HG02759 (cell line): ENCODE results near the gene HGS.
"Not testable (repeated sequence)": the region's sequence is repeated elsewhere in the genome, so short reads cannot be mapped to it uniquely, and the experiment has no call there.

Experiments
- ATAC-seq: cut with Tn5 transposase; IDR thresholded peaks from one replicate; pipeline ENCODE4 v1.9.1; 2021; ENCODE audit warnings: mild to moderate bottlenecking, moderate library complexity; ENCODE audit not compliant: unreplicated experiment

HGS gene

DNA sequence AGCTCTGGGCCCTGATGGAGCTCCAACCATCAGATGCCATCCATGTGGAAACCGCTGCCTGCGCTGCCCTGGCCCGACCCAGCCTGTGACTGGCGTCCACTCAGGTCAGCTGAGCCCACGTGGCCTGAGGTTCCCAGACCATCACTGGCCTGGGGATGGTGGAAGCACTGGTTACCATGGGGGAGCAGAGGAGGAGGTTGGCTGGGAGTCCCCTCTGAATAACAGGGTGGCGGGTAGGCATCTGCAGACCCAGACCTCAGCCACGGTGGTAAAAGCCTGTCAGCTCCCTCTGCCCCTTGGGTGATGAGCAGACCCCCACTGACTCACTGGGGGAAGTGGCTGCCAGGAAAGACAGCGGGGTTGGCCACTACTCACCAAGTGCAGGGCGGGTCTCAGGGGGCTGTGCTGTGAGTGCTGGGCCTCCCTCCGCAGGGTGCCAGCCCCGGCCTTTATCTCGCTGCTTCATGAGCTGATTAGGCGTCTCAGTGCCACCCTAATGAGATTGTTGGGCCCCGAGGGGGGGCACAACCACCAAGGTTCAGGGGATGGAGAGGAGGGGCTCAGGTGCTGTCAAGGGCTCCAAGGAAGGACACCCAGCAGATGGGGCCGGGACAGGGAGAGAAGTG, 27.6 kb upstream of the HGS start, which contains the start of gene PDE6G:
PDE6G (minus strand) TSS at position 425 of the 626 bp plus-strand sequence. CDS start 3,237 bp downstream, outside the sequence.
- no peak for ATAC-seq

DNA sequence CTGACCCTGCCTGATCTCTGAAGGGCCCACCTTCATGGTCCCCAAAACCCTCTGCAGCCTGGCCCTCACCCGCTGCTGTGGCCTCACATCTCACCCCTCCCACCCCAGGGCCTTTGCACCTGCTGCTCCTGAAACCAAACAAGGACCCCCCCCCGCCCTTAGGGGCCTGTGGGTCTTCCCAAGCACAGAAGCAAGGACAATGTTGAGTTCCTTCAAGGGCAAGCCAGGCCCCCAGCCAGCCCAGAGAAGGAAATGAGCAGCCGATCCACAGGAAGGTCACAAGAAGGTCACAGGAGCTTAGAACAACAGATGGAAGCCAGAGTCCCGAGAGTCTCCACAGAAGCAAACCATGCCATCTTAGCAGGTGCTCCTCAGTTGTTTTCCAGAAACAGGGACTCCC, 27.0 kb upstream of the HGS start:
- no peak for ATAC-seq

DNA sequence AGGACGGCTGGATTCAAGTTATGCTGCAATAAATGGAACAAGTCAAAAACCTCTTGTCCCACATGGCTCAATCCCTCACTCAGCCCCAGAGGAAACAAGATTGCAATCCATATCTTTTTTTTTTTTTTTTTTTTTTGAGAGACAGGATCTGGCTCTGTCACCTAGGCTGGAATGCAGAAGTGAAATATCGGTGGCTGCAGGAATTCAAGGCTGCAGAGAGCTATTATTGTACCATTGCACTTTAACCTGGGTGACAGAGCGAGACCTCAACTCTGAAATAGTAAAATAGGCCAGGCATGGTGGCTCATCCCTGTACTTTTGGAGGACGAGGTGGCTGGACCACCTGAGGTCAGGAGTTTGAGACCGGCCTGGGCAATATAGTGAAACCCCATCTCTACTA, 24.8 kb upstream of the HGS start:
- ATAC-seq, result no peak

DNA sequence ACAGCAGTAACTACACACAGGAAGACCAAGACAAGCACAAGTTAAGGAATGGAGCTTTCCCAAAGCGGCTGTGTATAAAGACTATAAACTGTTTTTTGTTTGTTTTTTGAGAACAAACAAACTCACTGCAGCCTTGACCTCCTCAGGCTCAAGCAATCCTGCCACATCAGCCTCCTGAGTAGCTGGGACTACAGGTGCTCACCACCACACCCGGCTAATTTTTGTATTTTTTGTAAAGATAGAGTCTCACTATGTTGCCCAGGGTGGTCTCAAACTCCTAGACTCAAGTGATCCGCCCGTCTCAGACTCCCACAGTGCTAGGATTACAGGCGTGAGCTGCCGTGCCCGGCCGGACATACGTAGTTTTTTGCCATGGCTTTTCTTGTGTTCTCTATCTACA, 23.4 kb upstream of the HGS start:
- no peak for ATAC-seq

DNA sequence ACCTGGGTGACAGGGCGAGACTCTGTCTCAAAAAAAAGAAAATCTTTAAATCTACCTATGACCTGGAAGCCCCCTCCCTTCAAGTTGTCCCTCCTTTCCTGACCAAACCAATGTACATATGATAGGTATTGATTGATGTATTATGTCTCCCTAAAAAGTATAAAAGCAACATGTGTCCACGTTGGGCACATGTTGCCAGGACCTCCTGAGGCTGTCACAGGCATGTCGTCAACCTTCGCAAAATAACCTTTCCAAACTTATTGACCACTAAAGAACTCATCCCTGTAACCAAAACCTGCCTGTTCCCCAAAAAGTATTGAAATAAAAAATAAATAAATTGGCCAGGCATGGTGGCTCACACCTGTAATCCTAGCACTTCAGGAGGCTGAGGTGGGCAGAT, 21.8 kb upstream of the HGS start:
- ATAC-seq, result no peak

DNA sequence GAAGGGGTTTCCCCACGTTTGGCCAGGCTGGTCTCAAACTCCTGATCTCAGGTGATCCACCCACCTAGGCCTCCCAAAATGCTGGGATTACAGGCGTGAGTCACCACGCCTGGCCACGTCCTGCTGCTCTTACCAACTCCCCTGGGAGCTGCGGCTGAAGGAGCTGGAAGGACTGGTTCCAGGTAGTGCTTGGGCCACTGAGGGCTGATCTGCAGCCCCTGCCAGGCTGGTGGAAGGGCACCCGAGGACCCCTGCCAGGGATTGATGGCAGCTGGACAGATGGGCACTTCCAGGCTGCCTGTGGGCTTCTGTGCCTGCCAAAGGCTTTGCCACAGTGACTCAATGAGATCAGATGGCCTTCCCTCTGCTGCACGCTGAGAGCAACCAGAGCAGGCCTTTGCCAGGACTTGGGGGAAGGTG, 19.8 kb upstream of the HGS start:
- ATAC-seq, result no peak

DNA sequence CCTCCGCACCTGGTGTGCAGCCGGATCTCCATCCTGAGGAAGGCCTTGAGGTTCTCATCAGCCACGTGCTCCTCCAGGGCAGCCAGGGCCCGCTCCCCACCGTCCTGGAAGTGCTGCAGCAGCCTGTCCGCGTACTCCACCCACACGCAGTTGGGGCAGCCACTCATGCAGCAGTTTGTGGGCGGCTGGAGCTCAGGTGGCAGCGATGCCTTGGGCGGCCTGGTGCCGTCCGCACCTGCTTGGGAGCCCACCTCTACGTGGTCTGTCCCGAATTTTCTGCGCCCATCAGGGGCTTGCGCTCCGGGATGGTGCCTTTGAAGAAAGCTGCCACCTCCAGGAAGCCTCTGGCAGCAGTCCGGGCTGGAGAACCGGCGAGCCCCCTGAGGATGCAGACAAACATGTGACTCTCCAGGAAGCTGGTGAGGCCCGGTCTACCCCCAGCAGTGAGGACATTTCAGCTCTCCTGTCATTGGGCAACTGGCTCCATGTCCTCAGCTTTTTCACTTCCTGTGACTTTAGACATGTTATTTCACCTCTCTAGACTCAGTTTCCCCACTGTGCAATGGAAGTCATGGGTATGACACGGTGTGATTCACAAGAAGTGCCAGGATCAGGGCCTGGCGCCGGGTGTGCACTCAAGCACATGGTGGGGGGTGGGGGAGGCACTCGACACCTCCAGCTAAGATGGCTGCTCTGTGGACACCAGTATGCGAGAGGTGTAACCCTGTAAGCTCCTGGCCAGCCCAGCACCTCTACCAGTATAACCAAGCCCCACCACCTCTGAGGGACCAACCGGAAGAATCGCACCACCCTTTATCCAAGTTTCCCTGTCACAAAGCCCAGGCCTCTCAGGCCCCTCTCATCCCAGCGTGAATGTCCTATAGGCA, 18.4 kb upstream of the HGS start:
- peak; percentile 2 for ATAC-seq

DNA sequence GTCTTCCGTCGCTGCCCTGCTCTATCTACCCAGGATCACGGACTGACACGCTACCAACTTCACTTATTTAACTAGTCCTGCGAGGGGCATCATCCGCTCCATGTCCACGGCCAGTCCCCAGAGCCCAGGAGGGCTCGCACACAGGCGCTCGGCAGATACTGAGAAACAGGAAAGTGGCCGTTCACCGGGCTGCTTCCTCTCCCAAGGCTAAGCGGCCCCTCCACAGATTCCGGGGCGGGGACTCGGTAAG, 17.8 kb upstream of the HGS start:
- no peak for ATAC-seq

DNA sequence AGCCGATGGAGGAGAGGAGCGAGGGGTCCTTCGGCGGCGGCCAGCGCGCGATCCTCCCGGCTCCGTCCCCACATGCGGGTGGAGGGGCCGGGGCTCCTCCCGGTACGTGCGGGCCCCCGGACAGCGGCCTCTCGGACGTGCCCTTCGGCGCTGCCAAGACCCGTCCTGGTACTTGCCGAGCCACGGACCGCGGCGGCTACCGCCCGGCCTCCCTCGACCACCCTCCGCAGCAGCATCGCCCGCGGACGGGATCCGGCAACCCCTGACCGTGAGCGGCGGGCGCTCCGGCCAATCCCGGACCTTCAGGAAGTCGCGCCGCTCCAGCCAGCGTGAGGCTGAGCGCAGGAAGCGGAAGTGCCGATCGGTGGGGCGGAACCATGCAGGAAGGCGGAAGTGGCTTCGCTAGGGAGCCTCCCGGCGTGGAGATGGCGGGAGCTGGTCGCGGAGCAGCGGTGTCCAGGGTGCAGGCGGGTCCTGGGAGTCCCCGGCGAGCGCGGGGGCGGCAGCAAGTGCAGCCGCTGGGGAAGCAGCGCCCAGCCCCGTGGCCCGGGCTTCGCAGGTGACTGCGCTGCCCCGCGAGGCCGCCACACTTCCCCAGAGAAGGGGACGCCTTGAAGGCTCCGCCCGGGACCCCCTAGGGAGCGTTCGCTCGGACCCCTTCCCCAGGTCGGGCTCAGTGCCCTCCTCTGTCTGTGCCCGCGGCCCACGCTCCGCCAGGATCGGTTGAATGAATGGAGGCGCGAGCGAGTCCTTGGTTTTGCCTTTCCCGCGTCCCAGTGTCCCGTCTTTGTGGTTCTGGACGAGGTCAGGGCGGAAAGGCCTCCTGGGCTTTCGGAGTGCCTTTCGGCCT, 17.2 kb upstream of the HGS start, which contains the start of the genes CCDC137 and OXLD1:
CCDC137 (plus strand) TSS at position 396 of the 850 bp plus-strand sequence; CDS start at position 426, 30 bp downstream.
OXLD1 (minus strand) TSS at position 264 of the 850 bp plus-strand sequence; CDS start at position 236, 28 bp downstream.
- ATAC-seq, result peak; percentile 94

DNA sequence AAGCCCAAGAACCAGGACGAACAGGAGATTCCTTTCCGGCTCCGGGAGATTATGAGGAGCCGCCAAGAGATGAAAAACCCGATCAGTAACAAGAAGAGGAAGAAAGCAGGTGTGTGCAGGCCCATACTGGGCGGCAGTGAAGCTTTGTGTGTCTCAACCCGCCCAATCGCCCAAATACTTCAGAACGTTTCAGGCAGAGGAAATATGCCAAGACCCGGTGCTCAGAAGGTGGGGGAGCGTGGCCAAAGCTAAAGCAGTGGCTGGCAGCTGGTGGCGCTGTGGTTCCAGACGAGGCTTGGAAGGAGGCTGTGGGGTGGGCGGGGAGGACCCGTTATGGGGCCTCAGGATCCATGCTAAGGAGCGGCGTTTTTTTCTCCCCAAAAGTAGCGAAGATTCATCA, 16.1 kb upstream of the HGS start:
- ATAC-seq, result no peak

DNA sequence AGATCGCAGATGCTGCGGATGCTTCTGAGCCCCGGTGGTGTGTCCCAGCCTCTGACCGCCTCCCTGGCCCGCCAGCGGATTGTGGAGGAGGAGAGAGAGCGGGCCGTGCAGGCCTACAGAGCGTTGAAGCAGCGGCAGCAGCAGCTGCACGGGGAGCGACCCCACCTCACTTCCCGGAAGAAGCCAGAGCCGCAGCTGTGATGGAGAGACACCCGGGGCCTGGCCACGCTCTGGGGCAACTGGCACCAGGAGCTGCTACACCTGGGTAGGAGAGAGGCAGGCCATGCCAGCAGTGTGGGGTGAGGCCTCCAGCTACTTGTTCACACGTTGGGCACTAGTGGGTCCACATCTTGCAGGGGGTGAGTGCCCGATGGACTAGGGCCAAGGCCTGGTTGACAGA, 11.3 kb upstream of the HGS start:
- ATAC-seq, result no peak

DNA sequence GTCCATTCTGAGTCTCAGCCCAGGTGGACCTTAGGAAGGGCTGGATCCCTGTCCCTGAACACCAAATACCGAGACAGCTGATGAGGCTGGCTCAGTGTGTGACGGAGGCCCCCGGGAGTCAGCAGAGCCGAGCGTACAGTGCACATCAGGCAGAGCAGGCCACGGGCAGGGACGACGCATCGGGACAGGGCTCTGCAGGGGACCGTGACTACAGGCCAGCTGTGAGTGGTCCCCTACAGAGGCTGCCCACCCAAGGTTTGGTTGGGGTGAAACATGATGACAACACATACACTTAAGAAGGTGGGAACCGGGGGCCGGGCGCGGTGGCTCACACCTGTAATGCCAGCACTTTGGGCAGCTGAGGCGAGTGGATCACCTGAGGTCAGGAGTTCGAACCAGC, 10.9 kb upstream of the HGS start:
- no peak for ATAC-seq

DNA sequence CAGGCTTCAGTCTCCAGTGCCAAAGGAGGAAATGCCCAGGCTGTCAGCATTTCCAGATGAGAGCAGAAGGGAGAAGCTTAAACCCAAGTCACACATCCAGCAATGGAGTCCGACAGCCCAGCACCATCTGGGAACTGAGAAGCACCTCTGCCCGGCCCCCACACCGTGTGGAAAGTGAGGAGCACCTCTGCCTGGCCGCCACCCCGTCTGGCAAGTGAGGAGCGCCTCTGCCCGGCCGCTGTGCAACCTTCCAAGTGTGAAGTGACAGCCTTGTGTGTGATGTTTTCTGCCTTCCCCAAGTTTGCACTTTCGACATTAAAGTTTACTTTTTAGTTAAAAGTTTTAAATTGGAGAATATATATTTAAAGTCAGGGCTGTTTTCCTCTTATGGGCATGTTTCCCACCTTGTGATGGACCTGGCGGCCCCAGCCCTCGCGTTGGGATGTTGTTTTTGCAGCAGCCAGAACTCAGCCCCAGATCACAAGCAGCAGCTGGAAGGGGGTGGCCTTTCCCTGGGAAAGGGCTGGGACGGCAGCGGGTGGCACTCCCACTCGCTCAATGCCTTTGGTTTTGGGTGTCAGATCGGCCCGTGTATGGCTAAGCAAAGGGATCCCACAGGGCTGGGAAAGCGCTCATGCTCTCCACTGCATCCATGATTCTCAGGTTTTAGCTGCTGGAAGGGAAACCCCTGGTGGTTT, 10.1 kb upstream of the HGS start:
- no peak for ATAC-seq

DNA sequence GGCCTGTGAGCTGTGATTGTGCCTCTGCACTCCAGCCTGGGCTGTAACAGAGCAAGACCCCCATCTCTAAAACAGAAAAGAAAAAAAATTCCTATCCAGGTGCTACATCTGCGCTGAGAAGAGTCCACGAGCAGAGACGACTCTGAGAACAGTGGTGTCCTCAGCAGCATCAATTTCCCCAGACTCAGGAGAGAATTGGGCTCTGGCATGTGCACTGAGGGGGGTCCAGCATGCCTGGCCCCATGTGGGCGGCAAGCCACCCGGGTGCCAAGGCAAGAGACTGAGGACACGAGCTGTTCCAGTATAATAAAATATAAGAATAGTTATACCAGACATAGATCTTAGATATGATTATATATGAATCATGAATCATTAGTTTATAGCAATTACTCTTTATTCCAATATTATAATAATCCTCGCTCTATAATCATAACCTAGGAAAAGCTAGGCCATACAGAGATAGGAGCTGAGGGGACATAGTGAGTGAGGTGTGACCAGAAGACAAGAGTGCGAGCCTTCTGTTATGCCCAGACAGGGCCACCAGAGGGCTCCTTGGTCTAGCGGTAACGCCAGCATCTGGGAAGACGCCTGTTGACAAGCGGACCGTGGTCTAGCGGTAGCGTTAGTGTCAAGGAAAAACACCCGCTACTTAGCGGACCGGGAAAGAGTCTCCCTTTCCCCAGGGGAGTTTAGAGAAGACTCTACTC, 8.1 kb upstream of the HGS start:
- not testable (repeated sequence) for ATAC-seq

DNA sequence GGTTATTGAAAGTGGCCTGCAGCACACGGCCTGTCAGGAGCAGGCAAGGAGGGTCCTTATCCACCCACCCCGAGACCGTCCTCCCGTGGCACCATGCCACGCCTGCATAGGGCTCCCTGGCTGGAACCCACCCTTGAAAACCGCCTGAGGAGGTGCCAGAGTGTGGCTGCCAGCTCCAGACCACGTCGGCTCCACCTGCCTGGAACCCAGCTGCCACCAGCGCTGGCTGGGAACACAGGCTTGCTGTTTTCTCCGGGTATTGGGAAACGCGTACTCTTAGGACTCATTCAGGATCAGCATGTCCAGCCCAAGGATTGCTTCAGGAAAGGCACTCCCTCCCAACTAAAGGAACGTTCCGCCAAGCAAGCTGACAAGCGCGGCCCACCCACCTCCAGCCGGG, 6.9 kb upstream of the HGS start:
- no peak for ATAC-seq

DNA sequence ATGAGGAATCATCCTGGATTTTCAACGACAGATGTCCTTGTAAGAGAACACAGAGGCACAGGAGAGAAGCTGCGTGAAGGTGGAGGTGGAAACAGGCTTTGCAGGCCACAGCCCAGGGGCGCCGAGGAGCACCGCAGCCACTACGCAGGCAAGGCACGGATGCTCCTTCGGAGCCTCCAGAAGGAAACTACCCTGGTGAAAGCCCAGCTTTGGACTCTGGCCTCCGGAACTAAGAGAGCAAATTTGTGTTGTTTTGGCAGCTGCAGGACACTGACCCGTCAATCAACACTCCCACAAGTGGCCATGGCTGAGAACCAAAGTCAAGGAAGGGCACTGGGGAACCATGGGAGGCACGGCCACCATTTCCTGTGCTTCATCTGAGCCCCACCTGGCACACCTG, 3.7 kb upstream of the HGS start:
- ATAC-seq, result no peak

DNA sequence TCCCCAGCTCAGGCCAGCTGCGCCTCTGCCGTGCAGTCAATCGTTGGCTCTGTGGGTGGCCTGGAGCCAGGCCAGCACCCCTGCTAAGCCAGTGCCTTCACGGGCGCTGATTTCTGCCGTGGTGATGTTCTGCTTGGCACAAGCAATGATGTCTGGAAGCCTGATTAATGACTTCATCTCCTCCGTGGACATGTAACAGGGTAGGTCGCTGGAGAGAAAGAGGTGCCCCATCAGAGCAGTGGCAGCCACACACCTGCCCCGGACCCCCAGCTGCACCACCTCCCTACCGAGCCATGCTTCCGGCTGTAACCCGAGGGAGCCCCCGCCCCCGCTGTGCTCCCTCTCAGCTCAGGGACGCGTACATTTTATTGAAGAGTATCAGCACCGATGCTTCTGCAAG, 2.1 kb upstream of the HGS start:
- ATAC-seq, result no peak

DNA sequence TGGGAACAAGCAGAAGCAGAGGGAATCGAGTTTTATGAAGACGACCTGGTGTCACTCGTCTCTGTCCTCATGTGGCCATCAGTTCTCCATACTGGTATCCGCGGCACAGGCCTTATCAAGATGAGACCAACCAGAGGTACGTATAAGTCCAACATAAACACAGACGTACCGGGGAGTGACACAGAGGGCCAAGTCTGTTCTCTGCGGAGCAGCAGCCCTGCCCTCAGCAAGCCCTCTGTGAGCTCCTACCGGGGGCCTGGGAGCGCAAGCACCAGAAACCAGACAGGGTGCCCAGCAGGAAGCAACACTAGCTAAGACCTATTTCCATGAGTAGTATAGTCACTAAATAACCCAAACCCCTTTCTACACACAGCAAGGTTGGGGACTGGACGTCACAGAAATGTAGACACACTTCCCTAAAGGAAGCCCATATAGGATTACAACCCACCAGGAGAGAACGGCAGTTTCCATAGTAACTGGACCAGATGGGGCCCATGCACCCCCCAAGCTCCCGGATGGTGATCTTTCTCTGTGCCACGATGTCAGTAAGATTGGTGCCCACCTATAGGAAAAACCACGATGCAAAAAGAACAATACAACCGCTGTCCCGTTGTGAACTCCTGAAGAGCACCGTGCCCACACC, 1.1 kb upstream of the HGS start:
- no peak for ATAC-seq

DNA sequence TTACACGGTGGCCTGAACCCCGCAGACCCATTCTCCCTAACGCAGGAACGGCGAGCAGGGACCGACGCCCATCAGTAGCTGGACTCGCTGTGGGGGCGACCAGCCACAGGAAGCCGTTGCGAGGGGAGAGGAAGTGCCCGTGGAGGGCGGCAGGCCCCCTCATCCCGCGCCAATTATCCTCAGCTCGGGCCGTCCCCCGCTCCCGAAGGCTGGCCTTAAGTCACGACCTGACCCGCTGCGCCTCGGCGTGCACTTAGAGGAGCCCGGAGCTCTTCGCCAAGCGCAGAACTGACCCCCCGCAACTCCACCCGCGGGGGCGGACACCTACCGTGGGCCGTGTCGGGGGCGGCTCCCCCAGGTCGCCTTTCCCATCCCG, 615 bp upstream of the HGS start:
- ATAC-seq, result peak; percentile 3

DNA sequence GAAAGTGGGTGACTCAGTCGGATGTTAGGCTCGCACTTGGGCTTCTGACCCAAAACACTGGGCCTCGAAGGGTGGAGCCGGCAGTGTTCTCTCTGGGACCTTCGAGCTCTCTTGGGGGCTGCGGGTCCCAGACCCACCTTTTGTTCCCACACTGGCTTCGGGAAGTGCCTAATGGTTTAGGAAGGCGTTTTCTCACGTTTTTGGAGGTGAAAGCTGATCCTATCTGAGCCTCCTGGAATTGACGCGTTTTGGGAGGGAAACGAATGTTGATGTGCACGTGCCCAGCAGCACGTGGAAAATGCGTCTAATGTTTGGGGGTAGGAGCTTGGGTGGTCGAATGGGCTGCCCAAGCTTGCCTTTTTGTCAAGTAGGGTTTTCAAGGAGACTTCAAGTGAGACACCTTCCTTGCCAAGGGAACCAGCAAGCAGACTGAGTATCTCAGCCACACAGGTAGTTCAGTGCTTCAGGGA, 666 bp downstream of the HGS start:
- no peak for ATAC-seq
